Measurements from ENCODE around the gene HCN2. TPM values are rescaled to one million over a fixed set of nuclear protein-coding genes. Genes with fewer than 3 reads are reported as not detected.

HCN2 gene
- total RNA-seq, 1 experiment from 2014 or later = 0.04 TPM

DNA sequence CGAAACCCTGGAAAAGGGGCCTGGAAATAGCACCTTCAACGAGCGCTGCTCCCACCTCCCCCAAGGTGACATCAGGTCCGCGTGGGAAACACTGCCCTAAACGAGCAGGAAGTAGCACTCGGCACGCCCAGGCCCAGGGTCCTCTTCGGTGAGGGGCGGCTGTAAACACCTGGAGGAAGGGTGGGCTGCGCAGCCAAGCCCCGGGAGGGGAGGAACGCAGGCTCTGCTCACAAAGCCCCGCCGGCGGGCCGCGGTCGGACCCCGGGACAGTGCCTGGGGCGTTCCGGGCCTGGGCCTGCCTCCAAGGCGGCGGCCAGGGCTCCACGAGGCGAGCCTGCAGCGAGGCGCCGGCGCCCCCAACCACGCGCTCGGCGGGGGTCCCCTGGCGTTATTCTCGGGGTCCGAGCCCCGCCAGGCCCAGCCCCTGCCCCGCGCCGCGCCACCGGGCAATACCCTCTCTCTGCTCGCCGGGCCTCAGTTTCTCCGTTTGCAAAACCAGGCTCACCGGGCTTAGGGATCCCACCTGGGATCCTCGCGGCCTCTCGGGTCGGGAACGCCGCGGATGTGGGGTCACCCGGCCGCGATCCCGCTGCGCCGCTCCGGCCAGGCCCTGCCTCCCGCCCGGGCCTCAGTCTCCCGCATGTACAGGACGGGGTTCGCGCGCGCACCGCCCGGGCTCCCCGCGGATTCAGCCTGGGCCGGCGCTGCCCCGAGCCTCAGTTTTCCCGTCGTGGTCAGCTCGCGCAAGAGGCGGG, 72.7 kb downstream of the HCN2 start:
- Histone ChIP-seq H3K79me2 (ENCODE audit: low read length) (peaks cover 56% of the 10 kb centered on the region), H3F3A (ENCODE audit: low read length, unreplicated experiment) (no peaks in the 10 kb centered on the region), H3K4me2 (ENCODE audit: low read length) (peak overlapping the region; percentile 99), H2AFZ (ENCODE audit: low read length) (no peak overlapping the region), H3K27me3 (ENCODE audit: low read length) (no peaks in the 10 kb centered on the region), H4K20me1 (ENCODE audit: low read length) (peaks cover 36% of the 10 kb centered on the region), H3K9me3 (ENCODE audit: low read length) (no peaks in the 10 kb centered on the region), H3K4me1 (ENCODE audit: insufficient read depth, low read length) (peaks cover 21% of the 10 kb centered on the region), H3K27ac (ENCODE audit: low read length) (peak overlapping the region; percentile 70), H3K9me2 (replicated peaks; ENCODE audit: low read length) (no peaks in the 10 kb centered on the region), H3K4me3 (ENCODE audit: low read length) (peak overlapping the region; percentile 88), H3K36me3 (ENCODE audit: low read depth, low read length) (no peaks in the 10 kb centered on the region), H3K9ac (ENCODE audit: low read length) (peak overlapping the region; percentile 99)
- POLR2A ChIA-PET (ENCODE audit: unreplicated experiment) = no interaction called here
- intact Hi-C loops (cut with micrococcal nuclease) = no loop called here
- CTCF ChIA-PET = no interaction called here
- no TSS peak for BruUV-seq (replicated peaks)
- ATAC-seq (no peak; the same call in 1 of the 2 replicates), DNase-seq (peak; percentile 38)
- no peak for TF ChIP-seq CTCF (conservative IDR thresholded peaks at IDR 0.05; ENCODE audit: low read depth, low read length)
- no peak for TF ChIP-seq EZH2 (IDR thresholded peaks at IDR 0.05; ENCODE audit: low read length, unreplicated experiment)
- no peak for TF ChIP-seq EZH2phosphoT487 (IDR thresholded peaks at IDR 0.05; ENCODE audit: borderline replicate concordance, low read length)

GRCh38 chr19:662962-663681, 73.4 kb downstream of the HCN2 start, which contains the start of gene RNF126:
Gene RNF126 (minus strand): TSS chr19:663214. CDS start chr19:663121, 93 bp downstream.
- CTCF ChIA-PET = interaction anchor here (0.6 kb wide), 1 partner anchor 135 kb away, joined by 3 read pairs; no protein-coding TSS in a partner anchor
- TF ChIP-seq EZH2 (IDR thresholded peaks at IDR 0.05; ENCODE audit: low read length, unreplicated experiment) = no peak
- no peak for TF ChIP-seq EZH2phosphoT487 (IDR thresholded peaks at IDR 0.05; ENCODE audit: borderline replicate concordance, low read length)
- no peak for TF ChIP-seq CTCF (conservative IDR thresholded peaks at IDR 0.05; ENCODE audit: low read depth, low read length)
- intact Hi-C loops (cut with micrococcal nuclease) = no loop called here
- Histone ChIP-seq H3K9me3 (ENCODE audit: low read length) (no peaks in the 10 kb centered on the region), H3K4me1 (ENCODE audit: insufficient read depth, low read length) (peaks cover 21% of the 10 kb centered on the region), H3K27ac (ENCODE audit: low read length) (peak within 1 kb of the TSS; percentile 70), H3K4me2 (ENCODE audit: low read length) (peak within 1 kb of the TSS; percentile 99), H3K79me2 (ENCODE audit: low read length) (peaks cover 48% of the 10 kb centered on the region), H3K9ac (ENCODE audit: low read length) (peak within 1 kb of the TSS; percentile 99), H3K9me2 (replicated peaks; ENCODE audit: low read length) (no peaks in the 10 kb centered on the region), H2AFZ (ENCODE audit: low read length) (peak within 1 kb of the TSS; percentile 73), H4K20me1 (ENCODE audit: low read length) (peaks cover 30% of the 10 kb centered on the region), H3K4me3 (ENCODE audit: low read length) (peak within 1 kb of the TSS; percentile 88), H3K27me3 (ENCODE audit: low read length) (no peaks in the 10 kb centered on the region), H3K36me3 (ENCODE audit: low read depth, low read length) (no peaks in the 10 kb centered on the region), H3F3A (ENCODE audit: low read length, unreplicated experiment) (no peaks in the 10 kb centered on the region)
- DNase-seq (peak; percentile 88), ATAC-seq (peak; percentile 69)
- BruUV-seq (replicated peaks) = no TSS peak
- POLR2A ChIA-PET (ENCODE audit: unreplicated experiment) = interaction anchor here (0.5 kb wide), 1 partner anchor 78 kb away, joined by 3 read pairs; no protein-coding TSS in a partner anchor
